MCF 10A (cell line): ENCODE data around the gene NACC2. TPM values are rescaled to one million over a fixed set of nuclear protein-coding genes. Genes with fewer than 3 reads are reported as not detected.

Experiments used
- BruUV-seq: library from RNA; stranded (reverse); fragments of 400-500 nt; replicated peaks from 2 replicates; lab custom pipeline; 2021; lab: Mats Ljungman, UMichigan
- CTCF ChIA-PET: fragments of 300-600 bp; sonication (Branson Sonifier 250); formaldehyde crosslinking; extraction: SDS; loops from one replicate; lab custom pipeline; 2021; ENCODE audit warnings: antibody characterized with exemption, inconsistent platforms; lab: Yijun Ruan, JAX
- POLR2A ChIA-PET: fragments of 300-600, 350-650 bp; sonication (Branson Sonifier 250); formaldehyde crosslinking; extraction: SDS; loops from one replicate; lab custom pipeline; 2020; ENCODE audit warnings: antibody characterized with exemption, inconsistent platforms; lab: Yijun Ruan, JAX
- DNase-seq: peaks from one replicate; pipeline ENCODE4 v3.0.0-alpha.2; 2018; ENCODE audit not compliant: unreplicated experiment
- H3K27ac Mint-ChIP-seq: one replicate; pipeline ENCODE4 v1.8.0; 2022; ENCODE audit warnings: mild to moderate bottlenecking, low read depth, mixed read lengths; ENCODE audit not compliant: unreplicated experiment
- H3K27me3 Mint-ChIP-seq: one replicate; pipeline ENCODE4 v1.8.0; 2022; ENCODE audit warnings: mixed read lengths; ENCODE audit not compliant: insufficient read depth, unreplicated experiment
- H3K36me3 Mint-ChIP-seq: one replicate; pipeline ENCODE4 v1.8.0; 2022; ENCODE audit warnings: mild to moderate bottlenecking, moderate library complexity, mixed read lengths; ENCODE audit not compliant: insufficient read depth, unreplicated experiment
- H3K4me1 Mint-ChIP-seq: one replicate; pipeline ENCODE4 v1.8.0; 2022; ENCODE audit warnings: mixed read lengths; ENCODE audit not compliant: insufficient read depth, unreplicated experiment
- H3K4me3 Mint-ChIP-seq: one replicate; pipeline ENCODE4 v1.8.0; 2022; ENCODE audit warnings: mild to moderate bottlenecking, moderate library complexity, mixed read lengths; ENCODE audit not compliant: unreplicated experiment
- H3K9me3 Mint-ChIP-seq: one replicate; pipeline ENCODE4 v1.8.0; 2022; ENCODE audit warnings: mixed read lengths; ENCODE audit not compliant: unreplicated experiment
- intact Hi-C: fragments of 100-400 bp; cut with micrococcal nuclease; formaldehyde crosslinking; loops from 2 replicates; pipeline ENCODE4 v1.14.1; 2022
- total RNA-seq: library from RNA; stranded (reverse); gene quantifications from 2 replicates; pipeline ENCODE4 v1.2.3, GENCODE V29; 2022
- TF ChIP-seq, protein P1 (sequence below): fragments of 200-600 bp; IDR thresholded peaks from one replicate; pipeline ENCODE4 v1.8.0; 2022; ENCODE audit warnings: antibody characterized with exemption, mild to moderate bottlenecking; ENCODE audit not compliant: unreplicated experiment

The NACC2 gene
- total RNA-seq, 1 experiment from 2014 or later, result 16.5 TPM

DNA sequence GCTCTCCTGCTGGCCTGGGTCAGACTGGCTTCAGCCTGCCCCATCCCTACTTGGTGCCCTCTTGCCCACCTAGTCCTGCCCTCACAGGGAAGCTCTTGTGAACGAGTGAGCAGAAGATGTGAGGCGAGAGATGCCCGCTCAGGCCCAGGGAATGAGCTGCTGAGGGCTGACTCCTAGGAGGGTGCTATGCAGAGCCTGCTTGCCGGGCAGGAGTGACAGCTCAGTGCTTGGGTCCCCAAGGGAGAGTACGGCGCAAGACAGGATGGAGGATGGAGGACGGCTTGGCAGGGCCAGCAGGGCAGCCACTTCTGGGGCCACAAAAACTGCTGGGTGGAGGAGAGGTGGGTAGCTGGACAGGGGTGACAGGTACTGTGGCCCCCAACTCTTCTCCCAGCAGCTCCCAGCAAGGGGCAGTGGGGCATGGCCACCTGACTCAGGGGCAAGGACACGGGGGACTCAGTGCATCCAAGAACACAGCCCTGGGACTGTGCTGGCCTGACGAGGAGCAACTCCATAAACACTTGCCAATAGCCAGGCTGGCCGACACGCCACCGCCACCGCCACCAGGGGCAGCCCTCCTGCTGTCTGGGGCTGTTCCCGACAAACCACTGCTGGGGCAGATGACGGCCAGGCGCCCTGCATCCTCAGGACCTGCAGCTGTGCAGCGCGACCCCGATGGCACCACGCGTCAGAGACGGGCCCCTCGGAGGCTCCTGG lies 78.4 kb downstream of the NACC2 start:
- intact Hi-C loops, result no loop called here
- Mint-ChIP-seq H3K9me3 (no peaks in the 10 kb centered on the region), H3K27me3 (no peaks in the 10 kb centered on the region), H3K27ac (no peak overlapping the region), H3K4me3 (no peak overlapping the region), H3K36me3 (peaks cover 26% of the 10 kb centered on the region), H3K4me1 (no peaks in the 10 kb centered on the region)
- no TSS peak for BruUV-seq
- POLR2A ChIA-PET, result no interaction called here
- TF ChIP-seq, protein P1, sequence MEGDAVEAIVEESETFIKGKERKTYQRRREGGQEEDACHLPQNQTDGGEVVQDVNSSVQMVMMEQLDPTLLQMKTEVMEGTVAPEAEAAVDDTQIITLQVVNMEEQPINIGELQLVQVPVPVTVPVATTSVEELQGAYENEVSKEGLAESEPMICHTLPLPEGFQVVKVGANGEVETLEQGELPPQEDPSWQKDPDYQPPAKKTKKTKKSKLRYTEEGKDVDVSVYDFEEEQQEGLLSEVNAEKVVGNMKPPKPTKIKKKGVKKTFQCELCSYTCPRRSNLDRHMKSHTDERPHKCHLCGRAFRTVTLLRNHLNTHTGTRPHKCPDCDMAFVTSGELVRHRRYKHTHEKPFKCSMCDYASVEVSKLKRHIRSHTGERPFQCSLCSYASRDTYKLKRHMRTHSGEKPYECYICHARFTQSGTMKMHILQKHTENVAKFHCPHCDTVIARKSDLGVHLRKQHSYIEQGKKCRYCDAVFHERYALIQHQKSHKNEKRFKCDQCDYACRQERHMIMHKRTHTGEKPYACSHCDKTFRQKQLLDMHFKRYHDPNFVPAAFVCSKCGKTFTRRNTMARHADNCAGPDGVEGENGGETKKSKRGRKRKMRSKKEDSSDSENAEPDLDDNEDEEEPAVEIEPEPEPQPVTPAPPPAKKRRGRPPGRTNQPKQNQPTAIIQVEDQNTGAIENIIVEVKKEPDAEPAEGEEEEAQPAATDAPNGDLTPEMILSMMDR, result no peak
- CTCF ChIA-PET, result no interaction called here
- no peak for DNase-seq

DNA sequence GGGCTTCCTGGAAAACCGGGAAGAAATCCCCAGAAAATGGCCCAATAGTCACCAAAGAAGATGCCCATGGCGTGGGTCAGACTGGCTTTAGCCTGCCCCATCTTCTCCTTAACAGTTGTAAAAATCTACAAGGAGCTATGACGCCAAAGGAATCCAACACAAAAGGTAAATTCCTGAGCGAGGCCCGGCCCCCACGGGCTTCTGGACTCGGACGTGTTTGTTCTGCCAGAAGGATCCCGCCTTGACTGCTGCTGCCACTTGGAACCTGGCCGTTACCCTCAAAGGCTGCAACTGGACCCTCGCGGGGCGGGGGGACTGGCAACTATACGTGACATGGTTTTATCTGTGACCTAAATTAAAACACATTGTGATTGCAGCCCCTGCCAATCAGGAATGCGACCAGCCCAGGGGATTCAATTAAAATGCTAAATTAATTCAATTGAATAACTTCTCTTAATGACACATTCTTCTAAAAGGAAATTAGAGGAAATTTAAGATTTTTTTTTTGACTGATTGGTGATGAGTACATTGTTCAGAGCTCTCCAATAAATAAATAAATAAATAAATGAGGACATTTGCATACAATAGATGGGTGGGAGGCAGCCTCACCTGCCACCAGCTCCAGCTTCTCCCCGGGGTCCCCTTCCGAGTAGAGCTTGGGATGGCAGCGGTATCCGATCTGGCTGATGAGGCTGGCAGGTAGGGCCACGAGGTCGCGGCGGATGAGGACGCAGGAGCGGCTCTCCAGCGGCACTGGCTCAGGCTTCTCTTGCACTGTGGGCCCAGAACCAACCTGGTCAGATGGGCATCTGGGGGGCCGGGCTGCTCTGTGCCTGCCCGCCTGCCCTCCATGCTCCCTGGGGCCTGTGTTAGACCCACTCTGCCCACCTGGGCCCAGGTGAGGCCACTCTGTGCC lies 79.2 kb downstream of the NACC2 start:
- no TSS peak for BruUV-seq
- intact Hi-C loops, result no loop called here
- CTCF ChIA-PET, result interaction anchor here (0.6 kb wide), 1 partner anchor 227 kb away, joined by 3 read pairs; no protein-coding TSS in a partner anchor

DNA sequence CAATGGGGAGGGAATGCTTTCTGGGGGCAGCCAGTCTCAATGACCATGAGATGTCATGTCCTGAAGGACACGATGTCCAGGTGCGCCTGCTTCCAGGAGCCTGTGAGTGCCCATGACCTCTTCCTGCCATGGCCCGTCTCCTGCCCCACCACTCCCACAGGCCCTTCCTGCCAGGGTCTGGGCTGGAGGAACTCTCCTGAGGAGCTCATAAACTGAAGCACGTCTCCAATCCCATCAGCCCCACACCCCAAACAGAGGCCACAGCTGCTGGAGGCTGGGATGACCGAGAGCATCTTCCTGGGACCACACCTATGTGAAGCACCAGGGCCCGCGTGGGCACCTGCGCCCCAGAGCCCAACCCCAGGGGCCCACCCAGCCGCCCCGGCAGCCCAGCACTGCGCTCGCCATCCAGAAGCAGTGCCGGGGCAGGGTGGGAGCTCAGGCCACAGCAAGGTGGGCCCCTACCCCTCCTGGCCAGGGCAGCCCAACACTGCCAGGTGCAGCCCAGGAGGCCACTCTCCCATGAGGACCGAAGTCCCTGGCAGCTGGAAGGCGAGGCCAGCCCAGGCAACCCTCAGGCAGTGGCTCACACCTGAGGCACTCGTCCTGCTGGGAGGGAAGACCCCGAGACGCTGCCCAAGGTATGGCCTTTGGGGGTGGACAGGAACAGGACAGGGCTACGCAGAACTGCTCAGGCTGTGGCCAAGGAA lies 80.0 kb downstream of the NACC2 start:
- Mint-ChIP-seq H3K4me1 (no peaks in the 10 kb centered on the region), H3K36me3 (peaks cover 40% of the 10 kb centered on the region), H3K9me3 (no peaks in the 10 kb centered on the region), H3K27ac (no peak overlapping the region), H3K27me3 (no peaks in the 10 kb centered on the region), H3K4me3 (no peak overlapping the region)
- BruUV-seq, result no TSS peak
- TF ChIP-seq, protein P1, result no peak
- ChIA-PET CTCF (interaction anchor here (0.6 kb wide), 1 partner anchor 121 kb away, joined by 3 read pairs; no protein-coding TSS in a partner anchor), POLR2A (no interaction called here)
- intact Hi-C loops, result no loop called here
- no peak for DNase-seq

More for the DNA sequence above, 79.2 kb downstream of the NACC2 start:
- Mint-ChIP-seq H3K36me3 (peaks cover 33% of the 10 kb centered on the region), H3K27ac (no peak overlapping the region), H3K27me3 (no peaks in the 10 kb centered on the region), H3K4me3 (no peak overlapping the region), H3K9me3 (no peaks in the 10 kb centered on the region), H3K4me1 (no peaks in the 10 kb centered on the region)
- POLR2A ChIA-PET, result no interaction called here
- no peak for DNase-seq
- TF ChIP-seq, protein P1, result no peak
